Fibroblast of villous mesenchyme (primary cell): ENCODE measurements around the gene TNNC1. TPM values are rescaled to one million over a fixed set of nuclear protein-coding genes. Genes with fewer than 3 reads are reported as not detected.

Experiments
- DNase-seq: peaks from one replicate; pipeline ENCODE4 v3.0.0-alpha.2; 2010; ENCODE audit warnings: low read depth
- H3K4me3 ChIP-seq: 2 replicates; pipeline ENCODE4 v1.5.1; 2011; ENCODE audit warnings: low read depth, mild to moderate bottlenecking, low read length
- CTCF ChIP-seq: IDR thresholded peaks from 2 replicates; pipeline ENCODE4 v1.5.1; 2012; ENCODE audit warnings: low read depth, mild to moderate bottlenecking, low read length; ENCODE audit not compliant: insufficient read depth
- total RNA-seq: library from RNA; depleted of rRNA; stranded (reverse); fragments of >200 nt; gene quantifications from 2 replicates; pipeline ENCODE4 v1.2.3, GENCODE V29; 2012

Gene TNNC1
- total RNA-seq, 1 donor = 1.3 TPM

- no peak for TF ChIP-seq CTCF
- no peak for DNase-seq
- H3K4me3 ChIP-seq = no peak overlapping the region
These were observed 35.6 kb upstream of the TNNC1 start for GRCh38 chr3:52489453-52489852.

GRCh38 chr3:52488746-52489145 lies 34.9 kb upstream of the TNNC1 start:
- TF ChIP-seq CTCF = no peak
- no peak for DNase-seq
- no peak overlapping the region for H3K4me3 ChIP-seq

GRCh38 chr3:52487788-52488691 lies 34.2 kb upstream of the TNNC1 start:
- H3K4me3 ChIP-seq = no peak overlapping the region
- no peak for DNase-seq
- no peak for TF ChIP-seq CTCF

GRCh38 chr3:52487050-52487787 lies 33.4 kb upstream of the TNNC1 start:
- no peak for DNase-seq
- no peak overlapping the region for H3K4me3 ChIP-seq
- no peak for TF ChIP-seq CTCF

- no peak for DNase-seq
- no peak overlapping the region for H3K4me3 ChIP-seq
- no peak for TF ChIP-seq CTCF
These were observed 31.0 kb upstream of the TNNC1 start for GRCh38 chr3:52484680-52485461.

- DNase-seq = peak; percentile 87
- no peak for TF ChIP-seq CTCF
- H3K4me3 ChIP-seq = no peak overlapping the region
These were observed 29.9 kb upstream of the TNNC1 start for GRCh38 chr3:52483577-52484381.
